Hepatocyte (in vitro differentiated cells): ENCODE measurements around the gene LTO1. TPM values are rescaled to one million over a fixed set of nuclear protein-coding genes. Genes with fewer than 3 reads are reported as not detected.
A peak's percentile ranks its signal among the peaks of the same experiment; 100 is the strongest.

Experiments
- DNase-seq: peaks from one replicate; pipeline ENCODE4 v3.0.0-alpha.2; 2016; ENCODE audit warnings: low spot score
- H2AFZ ChIP-seq: fragments of 200-600 bp; sonication (generic); 2 replicates; pipeline ENCODE4 v1.6.0; 2016; ENCODE audit warnings: antibody characterized with exemption, mild to moderate bottlenecking
- H3K27ac ChIP-seq: fragments of 200-600 bp; sonication (generic); 2 replicates; pipeline ENCODE4 v1.5.1; 2016; ENCODE audit warnings: mild to moderate bottlenecking
- H3K27me3 ChIP-seq: fragments of 200-600 bp; sonication (generic); 2 replicates; pipeline ENCODE4 v1.6.1; 2016
- H3K36me3 ChIP-seq: fragments of 200-600 bp; sonication (generic); replicated peaks from 2 replicates; pipeline ENCODE4 v1.5.1; 2016; ENCODE audit warnings: low read depth; ENCODE audit not compliant: insufficient read depth
- H3K4me1 ChIP-seq: fragments of 200-600 bp; sonication (generic); 2 replicates; pipeline ENCODE4 v1.5.1; 2016; ENCODE audit warnings: mild to moderate bottlenecking, moderate library complexity; ENCODE audit not compliant: insufficient read depth
- H3K4me2 ChIP-seq: fragments of 200-600 bp; sonication (generic); 2 replicates; pipeline ENCODE4 v1.6.0; 2016
- H3K4me3 ChIP-seq: fragments of 200-600 bp; sonication (generic); 2 replicates; pipeline ENCODE4 v1.5.1; 2016; ENCODE audit warnings: mild to moderate bottlenecking
- H3K79me2 ChIP-seq: fragments of 200-600 bp; sonication (generic); 2 replicates; pipeline ENCODE4 v1.6.0; 2017; ENCODE audit warnings: mild to moderate bottlenecking
- H3K9me2 ChIP-seq: fragments of 200-600 bp; sonication (generic); replicated peaks from 2 replicates; pipeline ENCODE4 v1.6.0; 2017; ENCODE audit warnings: mild to moderate bottlenecking; ENCODE audit not compliant: insufficient read depth
- H3K9me3 ChIP-seq: fragments of 200-600 bp; sonication (generic); 2 replicates; pipeline ENCODE4 v1.5.1; 2016; ENCODE audit warnings: low read depth, mild to moderate bottlenecking
- H4K20me1 ChIP-seq: fragments of 200-600 bp; sonication (generic); 2 replicates; pipeline ENCODE4 v1.6.0; 2016; ENCODE audit warnings: mild to moderate bottlenecking; ENCODE audit not compliant: insufficient read depth, poor library complexity, severe bottlenecking
- EZH2 ChIP-seq: fragments of 200-600 bp; sonication (generic); IDR thresholded peaks from 2 replicates; pipeline ENCODE4 v1.6.1; 2016; ENCODE audit warnings: antibody characterized with exemption, mild to moderate bottlenecking, borderline replicate concordance
- EZH2phosphoT487 ChIP-seq: fragments of 200-600 bp; sonication (generic); IDR thresholded peaks from one replicate; pipeline ENCODE4 v1.6.1; 2018; ENCODE audit warnings: antibody characterized with exemption, mild to moderate bottlenecking, low read depth, moderate library complexity; ENCODE audit not compliant: unreplicated experiment, severe bottlenecking
- WGBS: methylation state at CpG from one replicate; pipeline ENCODE4 v1.1.6; 2016; ENCODE audit warnings: low lambda C conversion rate; ENCODE audit errors: missing lambda C conversion rate; 5-methylcytosine and 5-hydroxymethylcytosine counted together
- polyA plus RNA-seq: library from polyadenylated mRNA; unstranded; fragments of >200 nt; fragmentation: Nextera tagmentation; extraction: Ambion mirVana; gene quantifications from 2 replicates; pipeline ENCODE4 v1.2.1, GENCODE V29; 2016
- total RNA-seq: library from RNA; depleted of rRNA; stranded (reverse); fragments of >200 nt; gene quantifications from 2 replicates; pipeline ENCODE4 v1.2.3, GENCODE V29; 2014
- TF ChIP-seq, protein P1 (sequence below): fragments of 200-600 bp; sonication (generic); IDR thresholded peaks from 2 replicates; pipeline ENCODE4 v1.5.1; 2016; ENCODE audit warnings: antibody characterized with exemption, mild to moderate bottlenecking; ENCODE audit not compliant: poor library complexity

Gene LTO1
- total and polyA plus RNA-seq, 2 experiments from 2014 or later, result 12.6 to 13.4 TPM

DNA sequence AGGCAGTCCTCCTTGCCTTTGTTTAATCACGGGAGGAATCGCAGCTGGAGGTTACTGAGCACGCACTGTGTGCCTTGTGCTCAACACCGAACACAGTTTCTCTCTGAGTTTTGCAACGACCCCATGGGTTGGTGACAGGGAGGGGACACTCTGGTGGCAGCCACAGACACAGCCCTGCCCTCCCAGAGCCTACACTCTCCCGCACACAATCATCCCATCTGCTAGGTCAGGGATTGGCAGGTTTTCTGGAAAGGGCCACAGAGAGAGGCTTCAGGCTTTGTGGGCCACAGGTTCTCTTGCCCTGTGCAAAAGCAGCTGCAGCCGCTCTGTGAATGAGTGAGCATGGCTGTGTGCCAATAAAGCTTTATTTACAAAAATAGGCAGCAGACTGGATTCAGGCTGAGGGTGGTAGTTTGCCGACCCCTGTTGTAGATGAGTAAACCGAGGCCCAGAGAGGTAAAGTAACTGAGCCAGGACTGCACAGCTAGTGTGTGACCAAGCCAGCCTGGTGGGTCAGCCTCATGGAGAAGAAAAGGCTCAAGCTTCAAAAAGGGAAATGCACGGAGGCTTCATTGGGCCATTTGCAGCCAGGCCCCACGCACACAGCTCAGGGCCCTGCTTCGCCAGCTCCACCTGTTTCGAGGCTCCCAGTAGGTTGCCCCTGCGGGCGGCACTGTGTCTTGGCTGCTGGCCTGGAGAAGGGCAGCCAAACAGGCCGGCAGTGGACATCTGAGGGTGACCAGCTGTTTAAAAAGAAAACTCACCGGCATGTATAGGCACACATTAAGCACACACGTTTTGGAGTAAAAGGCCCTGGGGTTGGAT lies 16.3 kb downstream of the LTO1 start:
- Histone ChIP-seq H3K27ac (peak overlapping the region; percentile 37), H3K4me1 (peaks cover 16% of the 10 kb centered on the region), H3K9me3 (no peaks in the 10 kb centered on the region), H3K9me2 (no peaks in the 10 kb centered on the region), H3K4me2 (no peak overlapping the region), H3K27me3 (no peaks in the 10 kb centered on the region), H3K4me3 (no peak overlapping the region), H4K20me1 (no peaks in the 10 kb centered on the region), H3K36me3 (no peaks in the 10 kb centered on the region), H3K79me2 (no peaks in the 10 kb centered on the region), H2AFZ (peak overlapping the region; percentile 52)
- WGBS, result 83% methylated on average over 18 of the region's 18 CpGs
- no peak for DNase-seq
- TF ChIP-seq EZH2phosphoT487, result no peak
- TF ChIP-seq, protein P1, sequence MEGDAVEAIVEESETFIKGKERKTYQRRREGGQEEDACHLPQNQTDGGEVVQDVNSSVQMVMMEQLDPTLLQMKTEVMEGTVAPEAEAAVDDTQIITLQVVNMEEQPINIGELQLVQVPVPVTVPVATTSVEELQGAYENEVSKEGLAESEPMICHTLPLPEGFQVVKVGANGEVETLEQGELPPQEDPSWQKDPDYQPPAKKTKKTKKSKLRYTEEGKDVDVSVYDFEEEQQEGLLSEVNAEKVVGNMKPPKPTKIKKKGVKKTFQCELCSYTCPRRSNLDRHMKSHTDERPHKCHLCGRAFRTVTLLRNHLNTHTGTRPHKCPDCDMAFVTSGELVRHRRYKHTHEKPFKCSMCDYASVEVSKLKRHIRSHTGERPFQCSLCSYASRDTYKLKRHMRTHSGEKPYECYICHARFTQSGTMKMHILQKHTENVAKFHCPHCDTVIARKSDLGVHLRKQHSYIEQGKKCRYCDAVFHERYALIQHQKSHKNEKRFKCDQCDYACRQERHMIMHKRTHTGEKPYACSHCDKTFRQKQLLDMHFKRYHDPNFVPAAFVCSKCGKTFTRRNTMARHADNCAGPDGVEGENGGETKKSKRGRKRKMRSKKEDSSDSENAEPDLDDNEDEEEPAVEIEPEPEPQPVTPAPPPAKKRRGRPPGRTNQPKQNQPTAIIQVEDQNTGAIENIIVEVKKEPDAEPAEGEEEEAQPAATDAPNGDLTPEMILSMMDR, result no peak
- no peak for TF ChIP-seq EZH2

DNA sequence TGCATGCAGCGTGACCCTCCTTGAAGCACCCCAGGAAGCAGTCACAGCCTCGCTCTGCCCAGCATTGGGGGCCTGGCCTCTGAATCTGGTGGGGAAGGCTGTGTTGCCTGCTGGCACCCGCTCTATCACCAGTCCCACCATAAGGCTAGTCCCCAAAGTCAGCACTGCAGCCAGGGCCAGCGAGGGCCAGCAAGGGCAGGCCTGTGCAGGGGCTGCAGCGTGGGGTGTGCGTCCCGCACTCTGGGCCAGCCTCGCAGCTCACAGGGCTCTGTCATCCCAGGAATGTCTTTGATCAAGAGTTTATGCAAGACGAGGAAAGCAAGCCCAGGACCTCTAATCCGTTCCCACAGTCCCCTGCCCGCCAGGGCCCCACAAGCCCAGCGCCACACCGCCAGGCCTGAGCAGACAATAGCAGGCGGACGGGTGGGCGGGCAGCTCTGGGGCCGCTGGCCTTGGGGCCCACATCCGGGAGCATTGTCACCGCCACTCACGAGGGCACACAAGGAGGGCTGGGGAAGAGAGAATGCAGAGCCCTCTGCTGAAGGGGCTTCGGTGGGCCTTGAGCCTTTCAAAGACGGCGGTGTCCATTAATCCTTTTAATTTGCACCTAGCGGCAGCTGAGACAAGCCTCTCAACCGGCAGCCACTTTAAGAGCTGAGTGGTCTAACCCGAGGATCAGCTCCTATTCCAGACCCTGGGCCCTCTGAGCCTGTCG lies 17.1 kb downstream of the LTO1 start:
- Histone ChIP-seq H3K36me3 (no peaks in the 10 kb centered on the region), H3K9me3 (no peaks in the 10 kb centered on the region), H3K4me1 (peaks cover 16% of the 10 kb centered on the region), H4K20me1 (no peaks in the 10 kb centered on the region), H3K4me2 (no peak overlapping the region), H3K9me2 (no peaks in the 10 kb centered on the region), H3K27ac (peak overlapping the region; percentile 37), H3K79me2 (no peaks in the 10 kb centered on the region), H3K4me3 (no peak overlapping the region), H2AFZ (peak overlapping the region; percentile 52), H3K27me3 (no peaks in the 10 kb centered on the region)
- WGBS, result 35% methylated on average over 27 of the region's 27 CpGs
- DNase-seq, result peak; percentile 50
- TF ChIP-seq EZH2 (no peak), EZH2phosphoT487 (no peak)
- TF ChIP-seq, protein P1, result no peak

DNA sequence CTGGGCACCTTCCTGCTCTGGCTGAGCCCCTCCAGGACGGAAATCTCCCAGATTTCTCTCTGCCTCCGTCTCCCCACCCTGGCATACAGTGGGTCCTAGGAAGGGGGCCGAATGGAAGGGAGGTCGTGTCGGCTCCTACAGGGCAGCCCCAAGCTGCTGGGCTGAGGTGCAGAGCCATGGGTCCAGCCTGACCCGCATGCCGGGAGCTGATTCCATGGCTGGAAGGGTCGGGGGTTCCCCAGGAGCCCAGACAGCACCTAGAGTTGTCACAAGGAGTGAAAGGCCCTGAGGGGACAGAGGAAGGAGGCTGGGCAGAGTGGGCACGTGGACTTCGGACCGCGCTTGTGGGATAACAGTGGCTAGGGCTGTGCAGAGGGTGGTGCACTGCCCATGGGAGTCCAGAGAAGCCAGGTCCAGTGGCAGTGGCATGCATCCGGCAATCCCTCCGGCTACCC lies 17.7 kb downstream of the LTO1 start:
- WGBS, result 87% methylated on average over 13 of the region's 14 CpGs
- Histone ChIP-seq H3K9me3 (no peaks in the 10 kb centered on the region), H3K4me2 (no peak overlapping the region), H3K27ac (no peak overlapping the region), H3K4me1 (peaks cover 16% of the 10 kb centered on the region), H2AFZ (no peak overlapping the region), H3K4me3 (no peak overlapping the region), H4K20me1 (no peaks in the 10 kb centered on the region), H3K9me2 (no peaks in the 10 kb centered on the region), H3K27me3 (no peaks in the 10 kb centered on the region), H3K79me2 (no peaks in the 10 kb centered on the region), H3K36me3 (no peaks in the 10 kb centered on the region)
- no peak for DNase-seq
- no peak for TF ChIP-seq EZH2phosphoT487
- no peak for TF ChIP-seq EZH2
- TF ChIP-seq, protein P1, result no peak
